GM12878 (cell line): ENCODE results near the gene ZNF627. TPM values are rescaled to one million over a fixed set of nuclear protein-coding genes. Genes with fewer than 3 reads are reported as not detected.

Experiments
- BCL11A ChIP-seq: IDR thresholded peaks from 2 replicates; pipeline ENCODE4 v1.6.1; 2011; ENCODE audit warnings: low read depth, low read length
- CBFB ChIP-seq: IDR thresholded peaks from 2 replicates; pipeline ENCODE4 v1.6.1; 2016; ENCODE audit warnings: antibody characterized with exemption, low read depth
- CBX5 ChIP-seq: sonication (generic); IDR thresholded peaks from 2 replicates; pipeline ENCODE4 v1.6.1; 2016; ENCODE audit warnings: low read depth, moderate library complexity, mild to moderate bottlenecking, inconsistent platforms
- CHD1 ChIP-seq: IDR thresholded peaks from 2 replicates; pipeline ENCODE4 v1.6.1; 2012; ENCODE audit warnings: low read depth, low read length, improper control_type of control experiment
- CREB1 ChIP-seq: IDR thresholded peaks from 2 replicates; pipeline ENCODE4 v1.6.1; 2012; ENCODE audit warnings: low read depth, mild to moderate bottlenecking, inconsistent platforms
- ESRRA ChIP-seq: IDR thresholded peaks from 2 replicates; pipeline ENCODE4 v1.6.1; 2012; ENCODE audit warnings: mild to moderate bottlenecking, low read length, improper control_type of control experiment
- EZH2 ChIP-seq: IDR thresholded peaks from 2 replicates; pipeline ENCODE4 v1.6.1; 2012; ENCODE audit warnings: low read depth, mild to moderate bottlenecking, control low read depth, inconsistent platforms, low read length, borderline replicate concordance; ENCODE audit not compliant: control insufficient read depth
- FOXK2 ChIP-seq: fragments of 450-650 bp; IDR thresholded peaks from 2 replicates; pipeline ENCODE4 v1.6.1; 2017; ENCODE audit warnings: mild to moderate bottlenecking, moderate library complexity
- IRF4 ChIP-seq: IDR thresholded peaks from 2 replicates; pipeline ENCODE4 v1.6.1; 2011; ENCODE audit warnings: low read depth, low read length
- MTA2 ChIP-seq: fragments of 450-650 bp; IDR thresholded peaks from 2 replicates; pipeline ENCODE4 v1.6.1; 2016; ENCODE audit warnings: low read depth, mild to moderate bottlenecking, moderate library complexity
- MXI1 ChIP-seq: fragments of 150-350 bp; IDR thresholded peaks from 2 replicates; pipeline ENCODE4 v1.6.1; 2011; ENCODE audit warnings: low read depth, mild to moderate bottlenecking, inconsistent platforms, low read length, improper control_type of control experiment
- NFYB ChIP-seq: IDR thresholded peaks from 2 replicates; pipeline ENCODE4 v1.6.1; 2011; ENCODE audit warnings: low read depth, mild to moderate bottlenecking, low read length, improper control_type of control experiment, moderate library complexity; ENCODE audit not compliant: insufficient read depth
- NR2F1 ChIP-seq: fragments of 450-650 bp; conservative IDR thresholded peaks from 2 replicates; pipeline ENCODE4 v1.6.1; 2017; ENCODE audit warnings: mild to moderate bottlenecking
- RUNX3 ChIP-seq: IDR thresholded peaks from 2 replicates; pipeline ENCODE4 v1.6.1; 2012; ENCODE audit warnings: low read length, inconsistent platforms
- SP1 ChIP-seq: IDR thresholded peaks from one replicate; pipeline ENCODE4 v1.6.1; 2011; ENCODE audit warnings: low read depth, low read length
- ZSCAN29 ChIP-seq: fragments of 450-650 bp; IDR thresholded peaks from 2 replicates; pipeline ENCODE4 v1.6.1; 2017; ENCODE audit warnings: mild to moderate bottlenecking, moderate library complexity
- ZZZ3 ChIP-seq: IDR thresholded peaks from 2 replicates; pipeline ENCODE4 v1.6.1; 2011; ENCODE audit warnings: low read depth; ENCODE audit not compliant: control insufficient read depth, insufficient read length
- polyA plus RNA-seq, 11 experiments: library from polyadenylated mRNA; depleted of rRNA in 4 of 11; unstranded in 6 of 11; stranded (reverse) in 5 of 11; fragments of >200 nt; fragmentation: Nextera tagmentation in 4 of 11; fragmentation: Illumina TruSeq in 1 of 11; extraction: Ambion mirVana in 4 of 11; extraction: Trizol in 1 of 11; gene quantifications; 1 replicate in 1 of 11; 2 replicates in 10 of 11; pipeline versions ENCODE4 v1.2.1 to v1.2.3, GENCODE V29; 2011 to 2016; ENCODE audit warnings: inconsistent platforms in 2 of 11, missing spikeins in 2 of 11, low read depth in 1 of 11
- total RNA-seq, 4 experiments: library from RNA; depleted of rRNA in 3 of 4; stranded (reverse); fragments of >200 nt in 3 of 4; fragmentation: Illumina TruSeq in 1 of 4; extraction: Trizol in 1 of 4; gene quantifications; 2 replicates each; pipeline versions ENCODE4 v1.2.1 to v1.2.3, GENCODE V29; 2013 to 2021
- TF ChIP-seq, protein P1 (sequence below): fragments of 450-650 bp; IDR thresholded peaks from 2 replicates; pipeline ENCODE4 v1.6.1; 2017; ENCODE audit warnings: antibody characterized with exemption, mild to moderate bottlenecking, moderate library complexity
- TF ChIP-seq, protein P2 (sequence below): IDR thresholded peaks from 2 replicates; pipeline ENCODE4 v1.6.1; 2012; ENCODE audit warnings: low read length, inconsistent platforms
- TF ChIP-seq, protein P3 (sequence below): fragments of 450-650 bp; IDR thresholded peaks from 2 replicates; pipeline ENCODE4 v1.6.1; 2014; ENCODE audit warnings: mild to moderate bottlenecking
- TF ChIP-seq, protein P4 (sequence below): fragments of 450-650 bp; conservative IDR thresholded peaks from 2 replicates; pipeline ENCODE4 v1.6.1; 2017; ENCODE audit warnings: mild to moderate bottlenecking, moderate library complexity
- TF ChIP-seq, protein P5 (sequence below): fragments of 450-650 bp; IDR thresholded peaks from 2 replicates; pipeline ENCODE4 v1.6.1; 2017; ENCODE audit warnings: mild to moderate bottlenecking

ZNF627 gene
- total and polyA plus RNA-seq, 10 of the 15 experiments (the other 5 are each of a cell fraction or from before 2014, with no cell fraction given), result 5.1 to 13.7 (median 10.2) TPM

DNA sequence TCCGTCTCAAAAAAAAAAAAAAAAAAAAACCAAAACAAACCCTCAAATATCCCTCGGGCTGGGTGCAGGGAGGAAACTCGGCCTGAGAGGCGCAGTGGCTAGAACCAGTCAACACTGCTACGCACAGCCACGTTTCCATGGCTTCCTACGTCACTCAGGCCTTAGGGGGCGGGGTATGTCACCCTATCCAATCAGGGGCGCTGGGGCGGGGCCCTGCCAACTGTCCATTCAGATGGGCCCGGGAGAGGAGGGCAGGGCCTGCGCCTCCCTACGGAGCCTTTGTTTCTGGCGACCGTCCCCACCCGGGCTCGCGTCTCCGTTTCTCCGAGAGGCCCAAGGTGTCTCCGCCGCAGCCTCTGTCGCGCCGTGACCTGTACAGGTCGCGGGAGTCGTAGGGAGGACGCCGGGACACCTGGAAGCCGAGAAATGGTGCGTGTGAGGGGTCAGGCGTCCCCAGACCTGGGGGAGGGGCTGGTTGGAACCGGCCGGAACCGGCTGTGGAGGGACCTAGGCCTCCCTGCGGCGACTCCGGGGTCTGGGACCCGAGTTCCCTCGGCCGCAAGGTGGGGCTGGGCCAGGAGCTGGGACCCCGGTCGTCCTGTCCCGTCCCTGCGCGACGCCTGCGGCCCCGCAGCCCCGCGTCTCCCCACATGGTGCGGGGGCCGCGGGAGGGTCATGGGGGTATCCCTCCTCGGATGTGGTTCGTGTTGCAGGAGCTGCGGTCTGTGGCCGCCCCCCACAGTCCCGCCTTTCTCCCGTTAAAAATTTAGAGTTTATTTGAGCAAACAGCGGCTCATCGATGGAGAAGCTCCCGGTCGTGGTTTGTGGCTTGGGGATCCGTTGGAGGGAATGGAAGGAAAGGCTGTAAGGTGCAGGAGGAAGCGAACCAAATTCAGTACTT, at the start of gene ZNF627 (continued):
- TF ChIP-seq, protein P1, sequence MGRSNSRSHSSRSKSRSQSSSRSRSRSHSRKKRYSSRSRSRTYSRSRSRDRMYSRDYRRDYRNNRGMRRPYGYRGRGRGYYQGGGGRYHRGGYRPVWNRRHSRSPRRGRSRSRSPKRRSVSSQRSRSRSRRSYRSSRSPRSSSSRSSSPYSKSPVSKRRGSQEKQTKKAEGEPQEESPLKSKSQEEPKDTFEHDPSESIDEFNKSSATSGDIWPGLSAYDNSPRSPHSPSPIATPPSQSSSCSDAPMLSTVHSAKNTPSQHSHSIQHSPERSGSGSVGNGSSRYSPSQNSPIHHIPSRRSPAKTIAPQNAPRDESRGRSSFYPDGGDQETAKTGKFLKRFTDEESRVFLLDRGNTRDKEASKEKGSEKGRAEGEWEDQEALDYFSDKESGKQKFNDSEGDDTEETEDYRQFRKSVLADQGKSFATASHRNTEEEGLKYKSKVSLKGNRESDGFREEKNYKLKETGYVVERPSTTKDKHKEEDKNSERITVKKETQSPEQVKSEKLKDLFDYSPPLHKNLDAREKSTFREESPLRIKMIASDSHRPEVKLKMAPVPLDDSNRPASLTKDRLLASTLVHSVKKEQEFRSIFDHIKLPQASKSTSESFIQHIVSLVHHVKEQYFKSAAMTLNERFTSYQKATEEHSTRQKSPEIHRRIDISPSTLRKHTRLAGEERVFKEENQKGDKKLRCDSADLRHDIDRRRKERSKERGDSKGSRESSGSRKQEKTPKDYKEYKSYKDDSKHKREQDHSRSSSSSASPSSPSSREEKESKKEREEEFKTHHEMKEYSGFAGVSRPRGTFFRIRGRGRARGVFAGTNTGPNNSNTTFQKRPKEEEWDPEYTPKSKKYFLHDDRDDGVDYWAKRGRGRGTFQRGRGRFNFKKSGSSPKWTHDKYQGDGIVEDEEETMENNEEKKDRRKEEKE, result no peak
- no peak for TF ChIP-seq ESRRA
- TF ChIP-seq, protein P2, sequence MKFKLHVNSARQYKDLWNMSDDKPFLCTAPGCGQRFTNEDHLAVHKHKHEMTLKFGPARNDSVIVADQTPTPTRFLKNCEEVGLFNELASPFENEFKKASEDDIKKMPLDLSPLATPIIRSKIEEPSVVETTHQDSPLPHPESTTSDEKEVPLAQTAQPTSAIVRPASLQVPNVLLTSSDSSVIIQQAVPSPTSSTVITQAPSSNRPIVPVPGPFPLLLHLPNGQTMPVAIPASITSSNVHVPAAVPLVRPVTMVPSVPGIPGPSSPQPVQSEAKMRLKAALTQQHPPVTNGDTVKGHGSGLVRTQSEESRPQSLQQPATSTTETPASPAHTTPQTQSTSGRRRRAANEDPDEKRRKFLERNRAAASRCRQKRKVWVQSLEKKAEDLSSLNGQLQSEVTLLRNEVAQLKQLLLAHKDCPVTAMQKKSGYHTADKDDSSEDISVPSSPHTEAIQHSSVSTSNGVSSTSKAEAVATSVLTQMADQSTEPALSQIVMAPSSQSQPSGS, result no peak
- no peak for TF ChIP-seq ZZZ3
- TF ChIP-seq ZSCAN29, result no peak
- peak; percentile 47; the same call in 1 of the 2 replicates for TF ChIP-seq MXI1
- TF ChIP-seq MTA2, result no peak
- no peak for TF ChIP-seq CBX5
- no peak for TF ChIP-seq EZH2
- no peak for TF ChIP-seq BCL11A
- TF ChIP-seq CREB1, result peak; percentile 92
- peak; percentile 83 for TF ChIP-seq RUNX3
- no peak for TF ChIP-seq IRF4
- TF ChIP-seq SP1, result peak; percentile 86
- TF ChIP-seq, protein P3, sequence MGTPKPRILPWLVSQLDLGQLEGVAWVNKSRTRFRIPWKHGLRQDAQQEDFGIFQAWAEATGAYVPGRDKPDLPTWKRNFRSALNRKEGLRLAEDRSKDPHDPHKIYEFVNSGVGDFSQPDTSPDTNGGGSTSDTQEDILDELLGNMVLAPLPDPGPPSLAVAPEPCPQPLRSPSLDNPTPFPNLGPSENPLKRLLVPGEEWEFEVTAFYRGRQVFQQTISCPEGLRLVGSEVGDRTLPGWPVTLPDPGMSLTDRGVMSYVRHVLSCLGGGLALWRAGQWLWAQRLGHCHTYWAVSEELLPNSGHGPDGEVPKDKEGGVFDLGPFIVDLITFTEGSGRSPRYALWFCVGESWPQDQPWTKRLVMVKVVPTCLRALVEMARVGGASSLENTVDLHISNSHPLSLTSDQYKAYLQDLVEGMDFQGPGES, result no peak; the same call in 1 of the 2 replicates
- TF ChIP-seq, protein P4, sequence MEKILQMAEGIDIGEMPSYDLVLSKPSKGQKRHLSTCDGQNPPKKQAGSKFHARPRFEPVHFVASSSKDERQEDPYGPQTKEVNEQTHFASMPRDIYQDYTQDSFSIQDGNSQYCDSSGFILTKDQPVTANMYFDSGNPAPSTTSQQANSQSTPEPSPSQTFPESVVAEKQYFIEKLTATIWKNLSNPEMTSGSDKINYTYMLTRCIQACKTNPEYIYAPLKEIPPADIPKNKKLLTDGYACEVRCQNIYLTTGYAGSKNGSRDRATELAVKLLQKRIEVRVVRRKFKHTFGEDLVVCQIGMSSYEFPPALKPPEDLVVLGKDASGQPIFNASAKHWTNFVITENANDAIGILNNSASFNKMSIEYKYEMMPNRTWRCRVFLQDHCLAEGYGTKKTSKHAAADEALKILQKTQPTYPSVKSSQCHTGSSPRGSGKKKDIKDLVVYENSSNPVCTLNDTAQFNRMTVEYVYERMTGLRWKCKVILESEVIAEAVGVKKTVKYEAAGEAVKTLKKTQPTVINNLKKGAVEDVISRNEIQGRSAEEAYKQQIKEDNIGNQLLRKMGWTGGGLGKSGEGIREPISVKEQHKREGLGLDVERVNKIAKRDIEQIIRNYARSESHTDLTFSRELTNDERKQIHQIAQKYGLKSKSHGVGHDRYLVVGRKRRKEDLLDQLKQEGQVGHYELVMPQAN, result peak; percentile 81
- peak; percentile 92 for TF ChIP-seq NFYB
- 0 out of 2 replicates have a peak, but pooled peaks have one; percentile 33 for TF ChIP-seq CBFB
- TF ChIP-seq, protein P5, sequence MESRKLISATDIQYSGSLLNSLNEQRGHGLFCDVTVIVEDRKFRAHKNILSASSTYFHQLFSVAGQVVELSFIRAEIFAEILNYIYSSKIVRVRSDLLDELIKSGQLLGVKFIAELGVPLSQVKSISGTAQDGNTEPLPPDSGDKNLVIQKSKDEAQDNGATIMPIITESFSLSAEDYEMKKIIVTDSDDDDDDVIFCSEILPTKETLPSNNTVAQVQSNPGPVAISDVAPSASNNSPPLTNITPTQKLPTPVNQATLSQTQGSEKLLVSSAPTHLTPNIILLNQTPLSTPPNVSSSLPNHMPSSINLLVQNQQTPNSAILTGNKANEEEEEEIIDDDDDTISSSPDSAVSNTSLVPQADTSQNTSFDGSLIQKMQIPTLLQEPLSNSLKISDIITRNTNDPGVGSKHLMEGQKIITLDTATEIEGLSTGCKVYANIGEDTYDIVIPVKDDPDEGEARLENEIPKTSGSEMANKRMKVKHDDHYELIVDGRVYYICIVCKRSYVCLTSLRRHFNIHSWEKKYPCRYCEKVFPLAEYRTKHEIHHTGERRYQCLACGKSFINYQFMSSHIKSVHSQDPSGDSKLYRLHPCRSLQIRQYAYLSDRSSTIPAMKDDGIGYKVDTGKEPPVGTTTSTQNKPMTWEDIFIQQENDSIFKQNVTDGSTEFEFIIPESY, result no peak
- peak; percentile 87 for TF ChIP-seq NR2F1
- TF ChIP-seq FOXK2, result no peak
- no peak for TF ChIP-seq CHD1
